Measurements from ENCODE around the gene HLA-G.

DNA sequence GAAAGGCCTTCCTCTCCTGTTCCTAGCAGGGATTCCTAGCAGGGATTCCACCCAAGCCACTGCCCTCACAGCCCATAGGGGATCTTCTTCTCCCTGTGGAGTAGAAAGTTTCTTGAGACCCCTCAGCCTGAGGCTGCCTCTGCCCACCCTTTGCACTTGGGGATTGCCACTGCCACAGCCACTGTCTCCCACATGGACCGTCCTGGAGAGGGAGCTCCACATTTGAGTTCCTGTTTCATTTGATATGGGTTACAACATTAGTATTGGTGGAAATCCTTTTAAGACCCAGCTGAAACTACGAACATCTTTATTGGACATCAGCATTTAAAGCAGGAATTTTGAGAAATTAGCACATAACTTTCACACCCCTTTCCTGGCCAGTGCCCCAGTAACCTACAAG lies 25.6 kb downstream of the HLA-G start:
- TF ChIP-seq, protein P1, sequence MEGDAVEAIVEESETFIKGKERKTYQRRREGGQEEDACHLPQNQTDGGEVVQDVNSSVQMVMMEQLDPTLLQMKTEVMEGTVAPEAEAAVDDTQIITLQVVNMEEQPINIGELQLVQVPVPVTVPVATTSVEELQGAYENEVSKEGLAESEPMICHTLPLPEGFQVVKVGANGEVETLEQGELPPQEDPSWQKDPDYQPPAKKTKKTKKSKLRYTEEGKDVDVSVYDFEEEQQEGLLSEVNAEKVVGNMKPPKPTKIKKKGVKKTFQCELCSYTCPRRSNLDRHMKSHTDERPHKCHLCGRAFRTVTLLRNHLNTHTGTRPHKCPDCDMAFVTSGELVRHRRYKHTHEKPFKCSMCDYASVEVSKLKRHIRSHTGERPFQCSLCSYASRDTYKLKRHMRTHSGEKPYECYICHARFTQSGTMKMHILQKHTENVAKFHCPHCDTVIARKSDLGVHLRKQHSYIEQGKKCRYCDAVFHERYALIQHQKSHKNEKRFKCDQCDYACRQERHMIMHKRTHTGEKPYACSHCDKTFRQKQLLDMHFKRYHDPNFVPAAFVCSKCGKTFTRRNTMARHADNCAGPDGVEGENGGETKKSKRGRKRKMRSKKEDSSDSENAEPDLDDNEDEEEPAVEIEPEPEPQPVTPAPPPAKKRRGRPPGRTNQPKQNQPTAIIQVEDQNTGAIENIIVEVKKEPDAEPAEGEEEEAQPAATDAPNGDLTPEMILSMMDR (IDR thresholded peaks at IDR 0.05), result no peak
- TF ChIP-seq EZH2phosphoT487 (IDR thresholded peaks at IDR 0.05), result no peak

Data from neural progenitor cell (in vitro differentiated cells).